ENCODE results near the gene ANKRD34B. TPM values are rescaled to one million over a fixed set of nuclear protein-coding genes. Genes with fewer than 3 reads are reported as not detected.
"Not testable (repeated sequence)": the region's sequence is repeated elsewhere in the genome, so short reads cannot be mapped to it uniquely, and the experiment has no call there.

ANKRD34B gene
- total RNA-seq, result under 0.01 TPM

- DNase-seq (ENCODE audit: low read depth in 2 of 3, low spot score in 2 of 3), result peak in 2 of 3 donors; percentile 18 to 47
Observed at GRCh38 chr5:80569961-80570786, at the start of gene ANKRD34B. Gene ANKRD34B (minus strand): TSS chr5:80570280. CDS start chr5:80560019, 10,261 bp downstream.

- DNase-seq (ENCODE audit: low read depth in 2 of 3, low spot score in 2 of 3), result no peak
Observed at GRCh38 chr5:80619086-80619485, 49.0 kb upstream of the ANKRD34B start.

- no peak for DNase-seq (ENCODE audit: low read depth in 2 of 3, low spot score in 2 of 3)
Observed at GRCh38 chr5:80618438-80618837, 48.4 kb upstream of the ANKRD34B start.

- DNase-seq (ENCODE audit: low read depth in 2 of 3, low spot score in 2 of 3), result no peak
Observed at GRCh38 chr5:80615266-80615914, 45.3 kb upstream of the ANKRD34B start.

GRCh38 chr5:80609692-80610091 is 39.6 kb upstream of the ANKRD34B start:
- no peak for DNase-seq (ENCODE audit: low read depth in 2 of 3, low spot score in 2 of 3)

GRCh38 chr5:80608731-80609130 is 38.7 kb upstream of the ANKRD34B start:
- no peak for DNase-seq (ENCODE audit: low read depth in 2 of 3, low spot score in 2 of 3)

- DNase-seq (ENCODE audit: low read depth in 2 of 3, low spot score in 2 of 3), result no peak
Observed at GRCh38 chr5:80607832-80608231, 37.8 kb upstream of the ANKRD34B start.

GRCh38 chr5:80607343-80607742 is 37.3 kb upstream of the ANKRD34B start:
- no peak for DNase-seq (ENCODE audit: low read depth in 2 of 3, low spot score in 2 of 3)

- no peak for DNase-seq (ENCODE audit: low read depth in 2 of 3, low spot score in 2 of 3)
Observed at GRCh38 chr5:80600943-80601693, 31.0 kb upstream of the ANKRD34B start.

GRCh38 chr5:80597500-80597899 is 27.4 kb upstream of the ANKRD34B start:
- DNase-seq (ENCODE audit: low read depth in 2 of 3, low spot score in 2 of 3), result no peak

- no peak for DNase-seq (ENCODE audit: low read depth in 2 of 3, low spot score in 2 of 3)
Observed at GRCh38 chr5:80594810-80595209, 24.7 kb upstream of the ANKRD34B start.

- no peak for DNase-seq (ENCODE audit: low read depth in 2 of 3, low spot score in 2 of 3)
Observed at GRCh38 chr5:80592761-80593160, 22.7 kb upstream of the ANKRD34B start.

GRCh38 chr5:80592105-80592504 is 22.0 kb upstream of the ANKRD34B start:
- DNase-seq (ENCODE audit: low read depth in 2 of 3, low spot score in 2 of 3), result no peak

- no peak for DNase-seq (ENCODE audit: low read depth in 2 of 3, low spot score in 2 of 3)
Observed at GRCh38 chr5:80591352-80591751, 21.3 kb upstream of the ANKRD34B start.

GRCh38 chr5:80590766-80591165 is 20.7 kb upstream of the ANKRD34B start:
- no peak for DNase-seq (ENCODE audit: low read depth in 2 of 3, low spot score in 2 of 3)

- no peak for DNase-seq (ENCODE audit: low read depth in 2 of 3, low spot score in 2 of 3)
Observed at GRCh38 chr5:80588858-80589540, 18.9 kb upstream of the ANKRD34B start.

- DNase-seq (ENCODE audit: low read depth in 2 of 3, low spot score in 2 of 3), result no peak
Observed at GRCh38 chr5:80584770-80585169, 14.7 kb upstream of the ANKRD34B start.

GRCh38 chr5:80580291-80580690 is 10.2 kb upstream of the ANKRD34B start:
- not testable (repeated sequence) for DNase-seq (ENCODE audit: low read depth in 2 of 3, low spot score in 2 of 3)

GRCh38 chr5:80579050-80579449 is 9.0 kb upstream of the ANKRD34B start:
- no peak for DNase-seq (ENCODE audit: low read depth in 2 of 3, low spot score in 2 of 3)

GRCh38 chr5:80577707-80578106 is 7.6 kb upstream of the ANKRD34B start:
- DNase-seq (ENCODE audit: low read depth in 2 of 3, low spot score in 2 of 3), result no peak

GRCh38 chr5:80576383-80576782 is 6.3 kb upstream of the ANKRD34B start:
- no peak for DNase-seq (ENCODE audit: low read depth in 2 of 3, low spot score in 2 of 3)
